ENCODE data around the gene LGALS1. TPM values are rescaled to one million over a fixed set of nuclear protein-coding genes. Genes with fewer than 3 reads are reported as not detected.

The LGALS1 gene
- total RNA-seq, 1 experiment from 2014 or later: 1,080 TPM

GRCh38 chr22:37690407-37690806, 15.0 kb downstream of the LGALS1 start:
- no peaks in the 10 kb centered on the region for H3K9me2 ChIP-seq (ENCODE audit: insufficient read depth)
- BruUV-seq (replicated peaks): no TSS peak
- intact Hi-C loops (cut with micrococcal nuclease): no loop called here
- H3K9me3 ChIP-seq (ENCODE audit: control insufficient read depth in 1 of 2, insufficient read depth in 1 of 2, low read depth in 1 of 2, low read length in 2 of 2): no peaks in the 10 kb centered on the region
- POLR2A ChIA-PET: interaction anchor here (1.0 kb wide), 1 partner anchor 15 kb away, joined by 3 read pairs; no protein-coding TSS in a partner anchor
- peaks cover 25 to 34% of the 10 kb centered on the region in 2 experiments for H3K4me1 ChIP-seq (ENCODE audit: control insufficient read depth in 1 of 2, insufficient read depth in 2 of 2, low read length in 2 of 2)
- TF ChIP-seq SP1 (IDR thresholded peaks at IDR 0.05; ENCODE audit: low read depth): no peak
- no peak for TF ChIP-seq ELF1 (IDR thresholded peaks at IDR 0.05; ENCODE audit: borderline replicate concordance, low read depth)
- TF ChIP-seq JUND (IDR thresholded peaks at IDR 0.05): no peak
- no peak for TF ChIP-seq SRF (IDR thresholded peaks at IDR 0.05; ENCODE audit: low read depth)
- no peak for TF ChIP-seq ATF3 (IDR thresholded peaks at IDR 0.05)
- TF ChIP-seq SIN3A (IDR thresholded peaks at IDR 0.05; ENCODE audit: low read depth): no peak
- no peak for TF ChIP-seq RAD21 (IDR thresholded peaks at IDR 0.05; ENCODE audit: low read depth)
- no peak for TF ChIP-seq TCF7L2 (IDR thresholded peaks at IDR 0.05; ENCODE audit: borderline replicate concordance, extremely low read depth, insufficient read depth, insufficient read length)
- TF ChIP-seq ZFX (IDR thresholded peaks at IDR 0.05): no peak
- no peak for TF ChIP-seq POLR2AphosphoS5 (IDR thresholded peaks at IDR 0.05; ENCODE audit: low read depth, low read length)
- no peak for TF ChIP-seq REST (IDR thresholded peaks at IDR 0.05; ENCODE audit: low read depth)
- no peak for TF ChIP-seq YY1 (IDR thresholded peaks at IDR 0.05; ENCODE audit: extremely low read depth, insufficient replicate concordance, low read depth, low read length)
- TF ChIP-seq EGR1 (IDR thresholded peaks at IDR 0.05; ENCODE audit: low read depth): no peak
- no peak for TF ChIP-seq ZBTB33 (IDR thresholded peaks at IDR 0.05; ENCODE audit: extremely low read depth, insufficient replicate concordance, low read length)
- TF ChIP-seq CEBPB (IDR thresholded peaks at IDR 0.05; ENCODE audit: low read depth): no peak
- TF ChIP-seq CBX3 (IDR thresholded peaks at IDR 0.05; ENCODE audit: low read depth): no peak
- TF ChIP-seq FOSL1 (IDR thresholded peaks at IDR 0.05; ENCODE audit: low read depth): no peak
- TF ChIP-seq EZH2phosphoT487 (IDR thresholded peaks at IDR 0.05; ENCODE audit: borderline replicate concordance): no peak
- no peaks in the 10 kb centered on the region for H3K27me3 ChIP-seq (ENCODE audit: insufficient read depth, low read length)
- no peak overlapping the region for H3K4me3 ChIP-seq (replicated peaks in 1 of 2; ENCODE audit: low read depth in 1 of 2, low read length in 2 of 2)
- no peak overlapping the region for H3K4me2 ChIP-seq (ENCODE audit: low read length)
- H3K9ac ChIP-seq (ENCODE audit: low read length): no peak overlapping the region
- RAD21 ChIA-PET (ENCODE audit: low non-redundant PET in 1 of 2, low total read pairs in 2 of 2, uncharacterized antibody in 2 of 2, unreplicated experiment in 2 of 2): no interaction called here
- no peak overlapping the region for H3K27ac ChIP-seq (ENCODE audit: low read depth, low read length)
- DNase-seq (ENCODE audit: low read depth, low spot score) (no peak), ATAC-seq (no peak)
- no peak overlapping the region for H2AFZ ChIP-seq (ENCODE audit: low read depth, low read length, poor library complexity, severe bottlenecking)
- CTCF ChIA-PET: no interaction called here
- H3K79me2 ChIP-seq (ENCODE audit: insufficient read depth, low read length): peaks cover 28% of the 10 kb centered on the region
- H4K20me1 ChIP-seq (ENCODE audit: insufficient read depth): peaks cover 4% of the 10 kb centered on the region; the same call in 1 of the 2 replicates
- H3K36me3 ChIP-seq (ENCODE audit: control insufficient read depth in 1 of 2, insufficient read depth in 2 of 2, low read length in 2 of 2): peaks cover 10 to 40% of the 10 kb centered on the region in 2 experiments; a peak in 3 of 4 replicates

Data from HCT116 (cell line).